GM18505 (cell line): ENCODE measurements around the gene B3GALT2.

Experiments
- ATAC-seq: cut with Tn5 transposase; IDR thresholded peaks from one replicate; pipeline ENCODE4 v1.9.1; 2021; ENCODE audit not compliant: unreplicated experiment
- POLR2A ChIP-seq: IDR thresholded peaks from 4 replicates; pipeline ENCODE4 v1.6.1; 2011; ENCODE audit warnings: borderline replicate concordance; ENCODE audit not compliant: insufficient read depth, insufficient read length; ENCODE audit errors: extremely low read depth

The B3GALT2 gene

DNA sequence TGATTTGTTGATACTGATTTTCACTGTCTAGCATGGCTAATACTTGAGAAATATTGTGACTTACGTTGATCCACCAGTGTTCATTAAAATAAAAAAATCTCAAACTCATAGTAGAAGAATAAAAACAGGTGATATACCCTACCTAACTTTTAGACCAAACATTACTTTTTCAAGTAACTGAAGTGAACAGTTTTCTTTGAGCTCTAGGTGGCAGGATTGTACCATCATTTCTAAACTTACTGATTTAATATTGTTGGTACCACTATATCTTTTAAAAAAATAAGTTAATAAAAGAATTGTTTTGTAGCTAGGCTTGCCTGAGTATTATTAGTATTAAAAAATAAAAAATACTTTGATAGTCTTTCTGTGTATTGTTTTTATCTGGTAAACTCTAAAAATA, 43.1 kb downstream of the B3GALT2 start:
- ATAC-seq = no peak
- TF ChIP-seq POLR2A = no peak

DNA sequence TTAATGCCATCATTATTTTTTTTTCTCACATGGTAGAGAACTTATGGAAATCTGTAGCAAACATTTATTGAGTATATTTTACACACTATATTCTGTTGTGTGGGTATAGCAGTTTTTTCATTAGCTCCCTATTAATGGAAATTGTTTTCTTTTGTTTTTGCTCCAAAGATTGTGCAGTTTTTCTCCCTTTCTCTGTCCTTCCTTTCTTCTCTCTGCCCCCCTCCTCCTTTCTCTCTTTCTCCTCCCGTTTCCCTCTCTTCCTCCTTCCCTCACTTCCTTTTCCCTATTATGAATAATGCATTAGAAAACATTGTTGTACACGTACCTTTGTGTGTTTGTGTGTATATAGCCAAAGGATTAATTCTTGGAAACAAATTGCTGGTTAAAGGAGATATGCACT, 44.0 kb downstream of the B3GALT2 start:
- ATAC-seq = no peak
- TF ChIP-seq POLR2A = no peak

DNA sequence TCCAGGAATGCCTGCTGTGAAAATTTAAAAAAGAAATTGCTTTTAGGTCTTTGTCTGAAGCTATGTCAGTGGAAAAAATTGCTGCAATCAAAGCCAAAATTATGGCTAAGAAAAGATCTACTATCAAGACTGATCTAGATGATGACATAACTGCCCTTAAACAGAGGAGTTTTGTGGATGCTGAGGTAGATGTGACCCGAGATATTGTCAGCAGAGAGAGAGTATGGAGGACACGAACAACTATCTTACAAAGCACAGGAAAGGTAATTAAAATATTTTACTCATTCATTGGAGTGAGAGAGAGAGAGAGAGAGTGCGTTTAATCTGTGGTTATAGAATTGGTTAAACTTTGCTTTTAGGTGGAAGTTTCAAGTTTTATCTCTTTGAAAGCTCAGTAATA, 44.6 kb downstream of the B3GALT2 start:
- no peak for ATAC-seq
- no peak for TF ChIP-seq POLR2A

DNA sequence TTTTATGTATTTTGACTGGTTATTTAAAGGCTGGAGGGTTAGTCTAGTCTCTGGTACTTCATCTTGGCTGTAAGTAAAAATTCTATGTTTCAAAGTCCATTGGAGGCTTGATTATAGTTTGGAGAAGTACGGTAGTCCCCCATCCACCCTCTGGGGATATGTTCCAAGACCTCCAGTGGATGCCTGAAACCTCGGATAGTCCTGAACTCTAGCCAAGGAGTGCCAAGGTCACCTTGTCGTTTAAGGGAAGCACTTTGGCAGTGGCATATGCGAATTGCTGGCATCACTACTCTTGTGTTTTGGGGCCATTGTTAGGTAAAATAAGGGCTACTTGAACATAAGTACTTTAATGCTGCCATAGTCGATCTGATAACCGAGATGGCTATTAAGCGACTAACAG, 46.2 kb downstream of the B3GALT2 start:
- TF ChIP-seq POLR2A = no peak

DNA sequence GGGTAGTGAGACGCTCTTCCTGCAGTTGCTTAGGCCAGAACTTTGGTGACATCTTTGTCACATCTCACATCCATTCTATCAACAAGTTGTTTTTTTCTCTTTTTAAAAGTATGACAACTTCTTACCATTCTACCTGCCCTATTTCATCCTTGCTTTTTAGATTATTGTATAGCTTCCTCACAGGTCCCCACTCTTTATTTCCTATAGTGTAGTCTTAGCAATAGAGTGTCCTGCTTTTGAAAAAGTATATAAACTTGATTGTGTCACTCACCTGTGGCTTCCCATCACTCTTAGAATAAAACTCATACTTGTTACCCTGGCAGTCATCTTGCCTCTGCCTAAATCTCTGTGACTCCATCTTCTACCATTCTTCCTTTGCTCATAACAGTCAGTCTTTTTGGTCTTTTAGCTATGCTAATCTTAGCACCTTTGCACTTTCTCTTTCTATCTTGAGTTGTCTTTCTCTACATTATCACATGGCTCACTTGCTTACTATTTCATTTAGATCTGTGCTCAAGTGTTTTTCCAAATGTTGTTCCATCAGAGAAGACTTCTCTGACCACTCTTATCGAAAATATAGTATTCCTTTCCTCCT, 55.0 kb downstream of the B3GALT2 start:
- no peak for TF ChIP-seq POLR2A
- no peak for ATAC-seq

More for the DNA sequence above, 46.2 kb downstream of the B3GALT2 start:
- ATAC-seq = no peak
